Panc1 (cell line): ENCODE data around the gene MAGI2. TPM values are rescaled to one million over a fixed set of nuclear protein-coding genes. Genes with fewer than 3 reads are reported as not detected.

Experiments used
- ATAC-seq: fragments of 200-7000 bp; cut with Tn5 transposase; 2 replicates; pipeline ENCODE4 v1.9.1; 2020; ENCODE audit warnings: mild to moderate bottlenecking, moderate library complexity
- BruUV-seq: library from RNA; stranded (reverse); fragments of 400-500 nt; replicated peaks from 2 replicates; lab custom pipeline; 2021; lab: Mats Ljungman, UMichigan
- CTCF ChIA-PET: fragments of 300-600 bp; sonication (Branson Sonifier 250); formaldehyde crosslinking; loops from one replicate; lab custom pipeline; 2022; ENCODE audit warnings: antibody characterized with exemption; lab: Charles Lee
- POLR2A ChIA-PET: fragments of 300-600 bp; sonication (Branson Sonifier 250); formaldehyde crosslinking; loops from one replicate; lab custom pipeline; 2022; ENCODE audit warnings: antibody characterized with exemption; lab: Charles Lee
- DNase-seq: peaks from one replicate; pipeline ENCODE4 v3.0.0-alpha.2; 2010; ENCODE audit warnings: low read depth, low spot score
- H3K27ac ChIP-seq: 2 replicates; pipeline ENCODE4 v1.5.1; 2011; ENCODE audit warnings: mild to moderate bottlenecking, low read length, inconsistent platforms
- H3K27me3 ChIP-seq: fragments of 200-500 bp; sonication (Bioruptor generic); 2 replicates; pipeline ENCODE4 v1.6.0; 2014; ENCODE audit warnings: low read length, inconsistent platforms; ENCODE audit not compliant: control insufficient read depth, insufficient read depth
- H3K36me3 ChIP-seq: fragments of 200-500 bp; sonication (Bioruptor generic); 2 replicates; pipeline ENCODE4 v1.5.1; 2014; ENCODE audit warnings: inconsistent platforms, mild to moderate bottlenecking, low read length, moderate library complexity; ENCODE audit not compliant: control insufficient read depth, insufficient read depth
- H3K4me1 ChIP-seq: 2 replicates; pipeline ENCODE4 v1.5.1; 2011; ENCODE audit warnings: inconsistent platforms, mild to moderate bottlenecking, low read length, moderate library complexity; ENCODE audit not compliant: control insufficient read depth, insufficient read depth
- H3K4me3 ChIP-seq, 2 experiments: 2 replicates each; pipeline ENCODE4 v1.5.1; 2011 to 2012; ENCODE audit warnings: low read depth in 2 of 2, low read length in 2 of 2, mild to moderate bottlenecking in 2 of 2, inconsistent platforms in 1 of 2, moderate library complexity in 1 of 2
- H3K9me3 ChIP-seq: fragments of 200-500 bp; sonication (Bioruptor generic); 2 replicates; pipeline ENCODE4 v1.5.1; 2014; ENCODE audit warnings: low read depth, mild to moderate bottlenecking, inconsistent platforms, low read length, moderate library complexity; ENCODE audit not compliant: control insufficient read depth, insufficient read depth
- POLR2AphosphoS5 ChIP-seq: IDR thresholded peaks from 2 replicates; pipeline ENCODE4 v1.6.1; 2012; ENCODE audit warnings: mild to moderate bottlenecking, low read depth, low read length, moderate library complexity
- SIN3A ChIP-seq: IDR thresholded peaks from 2 replicates; pipeline ENCODE4 v1.6.1; 2012; ENCODE audit warnings: low read depth, mild to moderate bottlenecking, low read length, moderate library complexity, borderline replicate concordance; ENCODE audit not compliant: insufficient read depth
- TCF7L2 ChIP-seq: IDR thresholded peaks from 2 replicates; pipeline ENCODE4 v1.6.1; 2011; ENCODE audit warnings: mild to moderate bottlenecking, low read depth, low read length, inconsistent platforms
- in situ Hi-C: cut with HindIII; loops from 2 replicates; pipeline ENCODE4 v1.10.0; 2016; ENCODE audit warnings: low sequenced_read_pairs, low pct_unique_long_range_greater_than_20kb
- intact Hi-C: fragments of 100-400 bp; cut with micrococcal nuclease; formaldehyde crosslinking; loops from one replicate; pipeline ENCODE4 v1.10.0; 2022; ENCODE audit not compliant: unreplicated experiment
- total RNA-seq: library from RNA; stranded (reverse); gene quantifications from one replicate; pipeline ENCODE4 v1.2.1, GENCODE V29; 2021; ENCODE audit not compliant: unreplicated experiment
- TF ChIP-seq, protein P1 (sequence below), 2 experiments: IDR thresholded peaks; 2 replicates each; pipeline ENCODE4 v1.6.1; 2011 to 2012; ENCODE audit warnings: low read depth in 2 of 2, control low read depth in 1 of 2, low read length in 1 of 2, mild to moderate bottlenecking in 1 of 2, moderate library complexity in 1 of 2; ENCODE audit not compliant: insufficient read depth in 1 of 2
- TF ChIP-seq, protein P2 (sequence below): fragments of 450-650 bp; IDR thresholded peaks from 2 replicates; pipeline ENCODE4 v1.5.1; 2017; ENCODE audit warnings: mild to moderate bottlenecking

MAGI2 gene
- total RNA-seq, 1 experiment from 2014 or later: 5.4 TPM

DNA sequence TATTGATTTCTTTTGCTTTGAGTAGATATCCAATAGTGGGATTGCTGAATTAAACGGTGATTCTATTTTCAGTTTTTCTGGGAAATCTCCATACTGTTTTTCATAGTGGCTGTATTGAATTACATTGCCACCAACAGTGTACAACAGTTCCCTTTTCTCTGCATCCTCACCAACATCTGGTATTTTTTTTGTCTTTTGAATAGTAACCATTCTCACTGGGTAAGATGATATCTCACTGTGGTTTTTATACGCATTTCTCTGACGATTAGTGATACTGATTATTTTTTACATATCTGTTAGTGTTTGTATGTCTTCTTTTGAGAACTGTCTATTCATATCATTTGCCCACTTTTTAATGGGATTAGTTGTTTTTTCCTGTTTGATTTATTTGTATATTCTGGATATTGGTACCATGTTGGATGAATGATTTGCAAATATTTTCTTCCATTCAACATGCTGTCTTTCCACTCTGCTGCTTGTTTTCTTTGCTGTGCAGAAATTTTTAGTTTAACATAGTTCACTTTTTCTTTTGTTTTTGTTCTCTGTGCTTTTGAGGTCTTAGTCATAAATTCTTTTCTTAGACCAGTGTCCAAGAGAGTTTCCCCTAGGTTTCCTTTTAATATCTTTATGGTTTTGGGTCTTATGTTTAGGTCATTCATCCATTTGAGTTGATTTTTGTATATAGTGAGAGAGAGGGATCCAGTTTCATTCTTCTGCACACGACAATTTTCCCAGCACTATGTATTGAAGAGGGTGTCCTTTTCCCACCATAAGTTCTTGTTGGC, 1070.2 kb downstream of the MAGI2 start:
- H3K27me3 ChIP-seq: no peaks in the 10 kb centered on the region
- DNase-seq (no peak), ATAC-seq (no peak)
- no peaks in the 10 kb centered on the region for H3K36me3 ChIP-seq
- no peak overlapping the region for H3K4me3 ChIP-seq
- TF ChIP-seq, protein P1, sequence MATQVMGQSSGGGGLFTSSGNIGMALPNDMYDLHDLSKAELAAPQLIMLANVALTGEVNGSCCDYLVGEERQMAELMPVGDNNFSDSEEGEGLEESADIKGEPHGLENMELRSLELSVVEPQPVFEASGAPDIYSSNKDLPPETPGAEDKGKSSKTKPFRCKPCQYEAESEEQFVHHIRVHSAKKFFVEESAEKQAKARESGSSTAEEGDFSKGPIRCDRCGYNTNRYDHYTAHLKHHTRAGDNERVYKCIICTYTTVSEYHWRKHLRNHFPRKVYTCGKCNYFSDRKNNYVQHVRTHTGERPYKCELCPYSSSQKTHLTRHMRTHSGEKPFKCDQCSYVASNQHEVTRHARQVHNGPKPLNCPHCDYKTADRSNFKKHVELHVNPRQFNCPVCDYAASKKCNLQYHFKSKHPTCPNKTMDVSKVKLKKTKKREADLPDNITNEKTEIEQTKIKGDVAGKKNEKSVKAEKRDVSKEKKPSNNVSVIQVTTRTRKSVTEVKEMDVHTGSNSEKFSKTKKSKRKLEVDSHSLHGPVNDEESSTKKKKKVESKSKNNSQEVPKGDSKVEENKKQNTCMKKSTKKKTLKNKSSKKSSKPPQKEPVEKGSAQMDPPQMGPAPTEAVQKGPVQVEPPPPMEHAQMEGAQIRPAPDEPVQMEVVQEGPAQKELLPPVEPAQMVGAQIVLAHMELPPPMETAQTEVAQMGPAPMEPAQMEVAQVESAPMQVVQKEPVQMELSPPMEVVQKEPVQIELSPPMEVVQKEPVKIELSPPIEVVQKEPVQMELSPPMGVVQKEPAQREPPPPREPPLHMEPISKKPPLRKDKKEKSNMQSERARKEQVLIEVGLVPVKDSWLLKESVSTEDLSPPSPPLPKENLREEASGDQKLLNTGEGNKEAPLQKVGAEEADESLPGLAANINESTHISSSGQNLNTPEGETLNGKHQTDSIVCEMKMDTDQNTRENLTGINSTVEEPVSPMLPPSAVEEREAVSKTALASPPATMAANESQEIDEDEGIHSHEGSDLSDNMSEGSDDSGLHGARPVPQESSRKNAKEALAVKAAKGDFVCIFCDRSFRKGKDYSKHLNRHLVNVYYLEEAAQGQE (IDR thresholded peaks at IDR 0.05; ENCODE audit: insufficient read depth in 1 of 2, low read depth in 2 of 2, low read length in 1 of 2): no peak
- TF ChIP-seq, protein P2, sequence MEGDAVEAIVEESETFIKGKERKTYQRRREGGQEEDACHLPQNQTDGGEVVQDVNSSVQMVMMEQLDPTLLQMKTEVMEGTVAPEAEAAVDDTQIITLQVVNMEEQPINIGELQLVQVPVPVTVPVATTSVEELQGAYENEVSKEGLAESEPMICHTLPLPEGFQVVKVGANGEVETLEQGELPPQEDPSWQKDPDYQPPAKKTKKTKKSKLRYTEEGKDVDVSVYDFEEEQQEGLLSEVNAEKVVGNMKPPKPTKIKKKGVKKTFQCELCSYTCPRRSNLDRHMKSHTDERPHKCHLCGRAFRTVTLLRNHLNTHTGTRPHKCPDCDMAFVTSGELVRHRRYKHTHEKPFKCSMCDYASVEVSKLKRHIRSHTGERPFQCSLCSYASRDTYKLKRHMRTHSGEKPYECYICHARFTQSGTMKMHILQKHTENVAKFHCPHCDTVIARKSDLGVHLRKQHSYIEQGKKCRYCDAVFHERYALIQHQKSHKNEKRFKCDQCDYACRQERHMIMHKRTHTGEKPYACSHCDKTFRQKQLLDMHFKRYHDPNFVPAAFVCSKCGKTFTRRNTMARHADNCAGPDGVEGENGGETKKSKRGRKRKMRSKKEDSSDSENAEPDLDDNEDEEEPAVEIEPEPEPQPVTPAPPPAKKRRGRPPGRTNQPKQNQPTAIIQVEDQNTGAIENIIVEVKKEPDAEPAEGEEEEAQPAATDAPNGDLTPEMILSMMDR: no peak
- TF ChIP-seq TCF7L2: no peak
- no peak for TF ChIP-seq POLR2AphosphoS5
- TF ChIP-seq SIN3A: no peak
- ChIA-PET POLR2A (no interaction called here), CTCF (no interaction called here)
- no TSS peak for BruUV-seq
- intact Hi-C loops (no loop called here), in situ Hi-C loops (no loop called here)
- no peak overlapping the region for H3K27ac ChIP-seq
- no peaks in the 10 kb centered on the region for H3K4me1 ChIP-seq
- H3K9me3 ChIP-seq: no peaks in the 10 kb centered on the region

DNA sequence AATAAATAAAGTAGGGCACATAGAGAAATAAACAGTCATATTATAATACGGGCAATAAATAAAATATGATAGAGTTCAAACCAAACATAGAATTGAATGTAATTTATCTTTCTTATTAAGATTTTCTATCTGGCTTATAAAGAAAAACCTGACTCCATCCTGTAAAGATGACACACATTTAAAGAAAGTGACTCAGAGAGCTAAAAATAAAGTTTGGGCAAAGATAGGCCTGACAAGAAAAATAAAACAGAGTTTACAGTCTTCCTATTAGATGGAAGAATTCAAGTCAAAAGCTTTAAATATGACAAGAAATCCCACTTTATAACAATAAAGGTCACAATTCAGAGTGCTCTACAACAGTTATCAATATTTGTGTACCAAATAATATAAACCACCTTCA, 1074.3 kb downstream of the MAGI2 start:
- ChIA-PET CTCF (no interaction called here), POLR2A (no interaction called here)
- Histone ChIP-seq H3K9me3 (no peaks in the 10 kb centered on the region), H3K27ac (no peak overlapping the region), H3K36me3 (no peaks in the 10 kb centered on the region), H3K4me3 (no peak overlapping the region), H3K27me3 (no peaks in the 10 kb centered on the region), H3K4me1 (no peaks in the 10 kb centered on the region)
- intact Hi-C loops: no loop called here
- TF ChIP-seq, protein P2: no peak
- TF ChIP-seq, protein P1 (IDR thresholded peaks at IDR 0.05; ENCODE audit: insufficient read depth in 1 of 2, low read depth in 2 of 2, low read length in 1 of 2): no peak
- no peak for TF ChIP-seq SIN3A
- TF ChIP-seq POLR2AphosphoS5: no peak
- no peak for TF ChIP-seq TCF7L2
- no peak for ATAC-seq
- DNase-seq: no peak
- in situ Hi-C loops: no loop called here
- no TSS peak for BruUV-seq
